DLD1 (cell line): ENCODE results near the gene CACNA1B.
"Not testable (repeated sequence)": the region's sequence is repeated elsewhere in the genome, so short reads cannot be mapped to it uniquely, and the experiment has no call there.

Experiments
- in situ Hi-C: cut with HindIII; loops from 2 replicates; pipeline ENCODE4 v1.10.0; 2017; ENCODE audit warnings: low sequenced_read_pairs

The CACNA1B gene

DNA sequence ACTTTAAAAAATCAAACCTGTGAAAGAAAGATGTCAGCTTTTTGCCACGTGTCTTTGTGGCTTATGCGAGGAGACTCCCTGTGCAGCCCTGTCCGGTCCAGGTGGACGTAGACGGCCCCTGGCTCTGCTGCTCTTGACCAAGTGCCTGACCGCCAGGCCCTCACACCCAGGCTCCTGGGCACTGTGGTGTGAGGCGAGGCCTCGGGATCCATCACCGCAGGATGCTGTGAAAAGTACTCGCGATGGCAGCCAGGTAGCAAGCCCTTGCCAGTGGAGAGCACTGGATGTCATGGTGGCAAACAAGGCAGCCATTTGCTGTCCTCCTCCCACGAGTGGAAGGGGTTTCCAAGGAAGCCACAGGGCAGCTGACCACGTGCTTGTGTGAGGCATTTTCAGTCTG, 245.1 kb downstream of the CACNA1B start:
- in situ Hi-C loops, result no loop called here

DNA sequence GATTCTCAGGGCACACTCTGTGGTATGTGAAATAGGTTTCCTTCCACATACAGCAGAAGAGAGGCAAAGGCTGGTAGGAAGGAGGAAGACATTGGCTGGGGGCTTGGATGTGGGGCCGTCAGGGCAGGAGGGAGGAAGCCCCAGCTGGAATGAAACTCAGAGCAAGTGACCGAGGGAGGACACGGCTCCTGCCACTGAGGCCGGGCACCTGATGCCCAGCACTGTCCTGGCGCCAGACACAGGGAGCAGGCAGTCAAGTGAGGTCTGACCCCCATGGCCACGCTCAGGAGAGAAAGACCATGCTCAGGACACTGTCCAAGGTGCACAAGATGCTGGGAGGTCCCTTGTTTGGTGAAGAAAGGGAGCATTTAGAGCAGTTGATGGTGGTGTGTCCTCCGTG, 245.5 kb downstream of the CACNA1B start:
- in situ Hi-C loops, result no loop called here

DNA sequence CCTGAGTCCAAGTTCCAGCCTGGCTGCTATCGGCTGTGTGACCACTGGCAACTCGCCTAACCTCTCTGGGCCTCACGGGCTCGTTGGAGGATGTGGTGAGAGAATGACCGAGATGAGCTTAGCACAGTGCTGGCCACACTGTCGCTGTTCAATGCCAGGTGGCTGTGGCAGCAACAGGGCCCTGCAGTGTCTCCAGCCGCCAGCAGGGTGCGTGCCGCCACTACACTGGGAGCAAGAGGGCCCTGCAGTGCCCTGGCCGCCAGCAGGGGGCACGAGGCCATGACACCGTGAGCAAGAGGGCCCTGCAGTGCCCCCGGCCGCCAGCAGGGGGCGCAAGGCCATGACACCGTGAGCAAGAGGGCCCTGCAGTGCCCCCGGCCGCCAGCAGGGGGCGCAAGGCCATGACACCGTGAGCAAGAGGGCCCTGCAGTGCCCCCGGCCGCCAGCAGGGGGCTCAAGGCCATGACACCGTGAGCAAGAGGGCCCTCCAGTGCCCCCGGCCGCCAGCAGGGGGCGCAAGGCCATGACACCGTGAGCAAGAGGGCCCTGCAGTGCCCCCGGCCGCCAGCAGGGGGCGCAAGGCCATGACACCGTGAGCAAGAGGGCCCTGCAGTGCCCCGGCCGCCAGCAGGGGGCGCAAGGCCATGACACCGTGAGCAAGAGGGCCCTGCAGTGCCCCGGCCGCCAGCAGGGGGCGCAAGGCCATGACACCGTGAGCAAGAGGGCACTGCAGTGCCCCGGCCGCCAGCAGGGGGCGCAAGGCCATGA, 248.7 kb downstream of the CACNA1B start:
- in situ Hi-C loops, result not testable (repeated sequence)

DNA sequence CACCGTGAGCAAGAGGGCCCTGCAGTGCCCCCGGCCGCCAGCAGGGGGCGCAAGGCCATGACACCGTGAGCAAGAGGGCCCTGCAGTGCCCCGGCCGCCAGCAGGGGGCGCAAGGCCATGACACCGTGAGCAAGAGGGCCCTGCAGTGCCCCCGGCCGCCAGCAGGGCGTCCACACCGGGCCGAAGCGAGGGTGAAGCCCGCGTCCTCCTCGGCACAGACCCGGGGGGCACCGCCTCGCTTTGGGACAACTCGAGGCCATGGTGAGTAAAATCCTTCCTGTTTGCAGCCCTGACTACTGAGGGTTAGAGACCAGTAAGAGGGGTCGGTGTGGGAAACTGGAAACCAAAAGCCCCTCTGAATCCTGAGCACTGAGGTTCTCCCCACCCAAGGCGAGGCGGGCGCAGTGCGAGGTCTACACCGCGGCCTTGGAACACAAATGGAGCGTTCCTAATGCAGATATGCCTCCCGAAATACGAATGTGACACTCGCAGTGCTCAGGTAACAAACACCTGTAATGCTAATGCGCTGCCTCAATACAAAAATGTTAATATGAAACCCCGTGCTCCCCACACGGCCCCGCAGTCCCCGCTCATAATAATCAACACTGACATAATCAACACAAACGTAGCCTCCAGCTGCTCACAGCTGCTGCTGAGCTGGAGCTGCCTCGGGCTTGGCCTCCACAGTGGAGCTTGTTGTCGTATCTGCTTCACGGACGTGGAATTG, 249.4 kb downstream of the CACNA1B start:
- in situ Hi-C loops, result not testable (repeated sequence)

DNA sequence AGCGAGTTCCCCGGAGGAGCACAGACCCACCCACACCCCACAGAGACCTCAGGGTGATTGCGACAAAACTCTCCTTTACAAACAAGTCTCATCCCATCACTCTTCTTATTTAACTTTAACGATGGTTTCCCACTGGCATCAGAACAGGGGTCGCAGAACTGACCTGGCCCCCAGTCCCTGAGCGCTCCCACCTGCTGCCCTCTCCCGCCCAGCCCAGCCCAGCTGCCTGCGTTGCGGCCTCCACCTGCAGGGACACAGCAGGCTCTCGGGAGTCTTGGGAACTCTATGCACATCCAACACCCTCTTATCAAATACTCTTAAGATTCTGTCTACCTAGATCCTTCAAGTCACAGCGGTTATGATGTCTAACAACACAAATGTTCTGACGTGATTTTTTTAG, 250.4 kb downstream of the CACNA1B start:
- in situ Hi-C loops, result not testable (repeated sequence)

DNA sequence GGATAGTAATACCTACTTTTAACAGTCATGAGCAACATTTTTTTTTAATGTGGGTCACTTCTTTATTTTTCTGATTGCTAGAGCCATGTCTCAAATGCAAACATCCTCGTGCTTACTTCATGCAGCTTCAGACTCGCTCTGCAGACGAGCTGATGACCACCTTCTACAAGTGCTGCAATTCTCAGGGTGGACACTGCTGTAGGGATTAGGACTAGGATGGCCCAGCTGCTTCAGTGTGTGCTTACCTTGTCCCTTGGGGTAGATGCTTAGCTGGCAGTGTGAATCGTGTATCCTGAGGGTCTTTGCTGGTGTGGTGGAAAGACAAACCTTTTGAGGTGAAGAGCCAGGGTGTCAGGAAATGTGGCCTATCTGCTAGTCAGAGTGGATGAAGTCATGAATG, 251.7 kb downstream of the CACNA1B start:
- in situ Hi-C loops, result not testable (repeated sequence)

DNA sequence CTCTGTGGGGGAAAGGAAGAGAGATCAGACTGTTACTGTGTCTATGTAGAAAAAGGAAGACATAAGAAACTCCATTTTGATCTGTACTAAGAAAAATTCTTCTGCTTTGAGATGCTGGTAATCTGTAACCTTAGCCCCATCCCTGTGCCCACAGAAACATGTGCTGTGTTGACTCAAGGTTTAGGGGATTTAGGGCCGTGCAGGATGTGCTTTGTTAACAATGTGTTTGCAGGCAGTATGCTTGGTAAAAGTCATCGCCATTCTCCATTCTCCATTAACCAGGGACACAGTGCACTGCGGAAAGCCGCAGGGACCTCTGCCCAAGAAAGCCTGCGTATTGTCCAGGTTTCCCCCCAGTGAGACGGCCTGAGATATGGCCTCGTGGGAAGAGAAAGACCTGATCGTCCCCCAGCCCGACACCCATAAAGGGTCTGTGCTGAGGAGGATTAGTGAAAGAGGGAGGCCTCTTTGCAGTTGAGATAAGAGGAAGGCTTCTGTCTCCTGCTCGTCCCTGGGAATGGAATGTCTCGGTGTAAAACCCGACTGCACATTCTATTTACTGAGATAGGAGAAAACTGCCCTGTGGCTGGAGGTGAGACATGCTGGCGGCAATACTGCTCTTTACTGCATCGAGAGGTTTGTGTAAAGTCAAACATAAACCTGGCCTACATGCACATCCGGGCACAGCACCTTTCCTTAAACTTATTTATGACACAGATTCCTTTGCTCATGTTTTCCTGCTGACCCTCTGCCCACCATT, 255.5 kb downstream of the CACNA1B start:
- in situ Hi-C loops, result not testable (repeated sequence)

DNA sequence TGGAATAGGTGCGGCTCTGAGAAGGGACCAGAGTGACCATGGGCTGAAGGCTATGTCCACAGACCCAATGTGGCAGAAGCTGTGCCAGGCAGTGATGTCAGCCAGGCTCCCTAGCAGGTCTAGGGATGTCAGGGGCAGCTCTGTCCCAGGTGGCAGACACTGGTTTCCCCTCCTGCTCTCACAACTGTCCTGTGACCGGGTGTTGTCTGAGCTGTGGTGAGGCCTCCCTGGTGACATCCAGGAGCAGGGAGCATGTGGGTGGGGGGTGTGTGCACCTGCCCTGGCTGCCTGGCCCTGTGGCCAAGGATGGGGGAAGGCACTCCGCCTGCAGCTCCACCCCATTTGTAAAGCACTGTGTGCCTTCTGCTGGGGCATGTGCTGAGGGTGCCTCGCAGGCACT, 257.0 kb downstream of the CACNA1B start:
- in situ Hi-C loops, result not testable (repeated sequence)

DNA sequence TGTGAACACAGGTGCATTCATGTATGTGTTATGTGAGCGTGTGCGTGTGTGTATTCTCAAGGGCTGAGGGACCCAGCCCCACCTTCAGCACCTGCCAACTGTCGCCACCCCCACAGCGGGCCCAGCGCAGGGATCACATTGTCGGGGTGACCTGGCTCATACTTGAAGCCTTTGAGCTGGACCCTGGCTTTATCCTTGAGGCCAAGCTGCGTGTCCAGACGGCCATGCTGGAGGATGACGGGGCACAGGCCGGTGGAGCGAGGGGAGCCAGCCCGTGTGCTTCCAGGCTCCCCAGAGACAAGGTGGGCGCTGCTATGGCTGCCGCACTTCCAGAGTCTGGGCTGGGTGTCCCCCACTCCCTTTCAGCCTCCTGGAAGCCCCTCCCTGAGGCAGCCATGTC, 261.5 kb downstream of the CACNA1B start:
- in situ Hi-C loops, result not testable (repeated sequence)

DNA sequence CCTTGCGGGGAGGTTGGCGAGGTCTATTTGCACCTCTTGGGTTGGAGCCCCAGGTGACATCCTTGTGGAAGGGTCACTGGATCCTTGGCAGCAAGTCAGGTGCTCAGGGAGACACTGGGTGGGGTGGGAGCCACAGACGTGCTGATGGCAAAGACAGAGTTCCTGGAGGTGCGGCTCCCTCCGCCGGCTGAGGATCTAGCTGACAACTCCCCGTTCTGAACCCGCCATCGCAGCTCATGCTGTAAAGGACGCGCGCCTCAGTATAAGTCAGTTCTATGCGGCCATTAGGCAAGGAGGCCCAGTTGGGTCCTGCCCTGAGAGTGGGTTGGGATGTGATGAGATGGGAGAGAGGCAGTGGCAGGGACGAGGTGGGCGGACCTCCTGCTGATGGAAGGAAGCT, 263.4 kb downstream of the CACNA1B start:
- in situ Hi-C loops, result not testable (repeated sequence)

DNA sequence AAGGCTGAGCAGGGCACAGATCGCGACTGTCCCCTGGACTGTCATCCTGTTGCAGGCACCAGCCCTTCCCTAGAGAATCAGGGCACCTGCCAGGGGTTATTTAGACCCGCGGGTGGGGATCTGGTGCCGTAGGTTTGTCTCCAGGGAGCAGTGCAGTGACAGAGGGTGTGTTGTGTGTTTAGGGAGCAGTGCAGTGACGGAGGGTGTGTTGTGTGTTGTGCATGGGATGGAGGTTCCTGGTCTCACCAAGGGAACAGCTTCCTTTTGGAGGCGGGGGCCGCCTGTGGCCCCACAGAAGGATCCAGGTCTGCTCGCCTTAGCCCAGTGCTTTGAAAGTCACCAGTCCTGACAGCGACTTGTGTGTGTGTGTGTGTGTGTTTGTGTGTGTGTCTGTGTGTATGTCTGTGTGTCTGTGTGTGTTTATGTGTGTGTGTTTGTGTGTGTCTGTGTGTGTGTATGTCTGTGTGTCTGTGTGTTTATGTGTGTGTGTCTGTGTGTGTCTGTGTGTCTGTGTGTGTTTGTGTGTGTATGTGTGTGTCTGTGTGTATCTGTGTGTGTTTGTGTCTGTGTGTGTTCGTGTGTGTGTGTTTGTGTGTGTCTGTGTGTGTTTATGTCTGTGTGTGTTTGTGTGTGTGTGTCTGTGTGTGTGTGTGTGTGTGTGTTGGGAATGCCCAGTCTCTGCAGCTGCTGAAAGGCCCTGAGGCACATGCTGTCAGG, 265.1 kb downstream of the CACNA1B start:
- in situ Hi-C loops, result not testable (repeated sequence)

DNA sequence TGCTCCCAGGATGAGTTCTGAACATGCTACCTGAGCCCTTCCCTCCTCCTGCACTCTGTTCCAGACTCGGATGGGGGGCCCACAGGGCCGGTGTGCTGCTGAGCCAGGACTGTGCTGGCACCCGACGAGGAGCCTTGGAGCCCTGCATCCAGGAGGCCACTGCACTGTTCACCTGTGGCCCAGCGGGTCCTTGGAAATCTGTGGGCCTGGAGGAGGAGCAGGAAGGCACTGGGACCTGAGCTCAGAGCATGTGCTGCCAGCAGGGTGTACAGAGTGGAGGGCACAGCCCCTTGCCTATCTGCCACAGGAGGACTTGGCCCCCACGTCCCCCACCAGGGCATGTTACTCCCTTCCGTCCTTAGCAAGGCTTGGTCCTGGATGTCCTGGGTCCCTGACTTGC, 265.9 kb downstream of the CACNA1B start:
- in situ Hi-C loops, result not testable (repeated sequence)

DNA sequence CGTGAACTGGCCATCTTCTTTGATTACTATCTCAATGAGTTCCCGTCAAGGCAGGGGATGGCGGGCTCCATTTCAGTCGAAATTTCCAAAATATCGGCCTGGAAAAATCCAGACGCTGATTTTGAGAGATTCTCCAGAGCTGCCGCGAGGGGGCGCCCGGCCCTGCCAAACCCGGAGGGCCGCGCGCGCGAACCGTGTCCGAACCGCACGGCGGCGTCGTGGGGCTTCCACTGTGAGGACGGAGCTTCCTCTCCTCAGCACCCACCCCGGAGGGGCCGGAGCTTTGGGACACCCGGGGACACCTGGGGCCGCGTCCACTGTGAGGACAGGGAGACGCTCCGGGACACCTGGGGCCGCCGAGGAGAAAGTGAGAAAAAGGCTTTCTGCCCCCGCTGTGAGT, 270.0 kb downstream of the CACNA1B start:
- in situ Hi-C loops, result not testable (repeated sequence)

DNA sequence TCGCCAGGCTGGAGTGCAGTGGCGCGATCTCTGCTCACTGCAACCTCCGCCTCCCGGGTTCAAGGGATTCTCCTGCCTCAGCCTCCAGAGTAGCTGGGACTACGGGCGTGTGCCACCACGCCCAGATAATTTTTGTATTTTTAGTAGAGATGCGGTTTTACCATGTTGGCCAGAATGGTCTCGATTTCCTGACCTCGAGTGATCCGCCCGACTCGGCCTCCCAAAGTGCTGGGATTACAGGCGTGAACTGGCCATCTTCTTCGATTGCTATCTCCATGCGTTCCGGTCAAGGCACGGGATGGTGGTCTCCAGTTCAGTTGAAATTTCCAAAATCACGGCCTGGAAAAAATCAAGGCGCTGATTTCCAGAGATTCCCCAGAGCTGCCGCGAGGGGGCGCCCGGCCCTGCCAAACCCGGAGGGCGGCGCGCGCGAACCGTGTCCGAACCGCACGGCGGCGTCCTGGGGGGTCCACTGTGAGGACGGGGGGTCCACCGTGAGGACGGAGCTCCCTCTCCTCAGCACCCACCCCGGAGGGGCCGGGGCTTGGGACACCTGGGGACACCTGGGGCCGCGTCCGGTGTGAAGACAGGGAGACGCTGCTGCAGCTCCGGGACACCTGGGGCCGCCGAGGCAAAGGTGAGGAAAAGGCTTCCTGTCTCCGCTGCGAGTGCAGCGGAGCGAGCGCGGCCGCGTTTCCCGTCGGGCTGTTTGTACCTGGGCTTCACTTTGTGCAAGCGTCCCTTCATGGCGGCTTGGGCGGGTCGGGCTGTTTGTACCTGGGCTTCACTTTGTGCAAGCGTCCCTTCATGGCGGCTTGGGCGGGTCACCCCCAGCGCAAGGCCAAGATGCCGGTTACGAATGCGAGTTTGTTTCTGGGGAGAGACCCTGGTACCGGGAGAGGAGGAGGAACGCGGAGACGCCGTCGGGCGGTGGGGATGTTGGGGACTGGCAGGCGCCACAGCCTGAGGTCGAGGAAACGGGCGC, 272.4 kb downstream of the CACNA1B start:
- in situ Hi-C loops, result not testable (repeated sequence)

DNA sequence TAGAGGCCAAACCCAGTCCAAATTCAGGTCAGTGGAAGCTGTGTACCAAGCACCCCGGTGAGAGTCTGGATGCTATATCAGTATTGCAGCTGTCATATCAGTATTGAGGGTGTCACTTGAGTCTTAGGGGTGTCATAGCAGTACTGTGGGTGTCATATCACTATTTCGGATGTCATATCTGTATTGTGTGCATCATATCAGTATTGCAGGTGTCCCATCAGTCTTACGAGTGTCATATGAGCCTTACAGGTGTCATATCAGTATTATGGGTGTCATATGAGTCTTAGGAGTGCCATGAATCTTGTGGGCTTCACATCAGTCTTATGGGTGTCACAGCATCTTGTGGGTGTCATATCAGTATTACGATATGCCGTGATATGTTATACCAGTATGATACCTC, 278.2 kb downstream of the CACNA1B start:
- in situ Hi-C loops, result not testable (repeated sequence)

DNA sequence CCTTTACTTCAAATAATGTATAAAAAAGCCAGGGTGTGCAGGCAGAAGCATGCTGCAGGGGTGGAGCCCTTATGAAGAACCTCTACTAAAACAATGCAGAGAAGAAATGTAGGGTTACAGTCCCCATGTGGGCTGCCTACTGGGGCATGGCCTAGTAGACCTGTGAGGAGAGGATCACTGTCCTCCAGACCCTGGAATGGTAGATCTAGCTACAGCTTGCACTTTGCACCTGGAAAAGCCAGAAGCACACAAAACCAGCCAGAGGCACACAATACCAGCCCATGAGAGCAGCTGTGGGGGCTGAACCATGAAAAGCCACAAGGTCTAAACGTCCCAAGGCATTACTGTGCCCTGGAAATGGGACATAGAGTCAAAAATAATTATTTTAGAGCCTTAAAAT, 289.2 kb downstream of the CACNA1B start:
- in situ Hi-C loops, result not testable (repeated sequence)
